ENCODE measurements around the gene LRPPRC. TPM values are rescaled to one million over a fixed set of nuclear protein-coding genes. Genes with fewer than 3 reads are reported as not detected.

LRPPRC gene
- total and polyA plus RNA-seq, 2 experiments from 2014 or later = 163 to 200 TPM

GRCh38 chr2:43993437-43993836 is 2.4 kb downstream of the LRPPRC start:
- Mint-ChIP-seq H3K4me3 (peak overlapping the region; percentile 88), H3K27ac (0 out of 2 replicates have a peak overlapping the region, but pooled peaks have one; percentile 39), H3K27me3 (ENCODE audit: insufficient read depth, low read depth, poor library complexity) (peaks cover 20% of the 10 kb centered on the region), H3K36me3 (ENCODE audit: low read depth) (peaks cover 58% of the 10 kb centered on the region), H3K4me1 (peaks cover 34% of the 10 kb centered on the region), H3K9me3 (peaks cover 4% of the 10 kb centered on the region; the same call in 1 of the 3 replicates)
- peaks cover 21% of the 10 kb centered on the region for H3K4me1 ChIP-seq (ENCODE audit: insufficient read depth)
- DNase-seq (ENCODE audit: low spot score) (no peak), ATAC-seq (no peak)
- TF ChIP-seq NANOG (IDR thresholded peaks at IDR 0.05; ENCODE audit: borderline replicate concordance) (no peak), CREB1 (CRISPR knock-in tag; IDR thresholded peaks at IDR 0.05; ENCODE audit: low read depth) (no peak), REST (IDR thresholded peaks at IDR 0.05; ENCODE audit: unreplicated experiment) (no peak), STAT1 (IDR thresholded peaks at IDR 0.05; ENCODE audit: unreplicated experiment) (no peak), EZH2 (IDR thresholded peaks at IDR 0.05; ENCODE audit: low read depth, unreplicated experiment) (no peak), ZNF462 (CRISPR knock-in tag; IDR thresholded peaks at IDR 0.05) (no peak), ZNF331 (CRISPR knock-in tag; IDR thresholded peaks at IDR 0.05; ENCODE audit: low read depth) (no peak), ZNF114 (CRISPR knock-in tag; IDR thresholded peaks at IDR 0.05) (no peak), POLR2AphosphoS5 (IDR thresholded peaks at IDR 0.05; ENCODE audit: low read depth) (no peak)
- TF ChIP-seq, protein P1, sequence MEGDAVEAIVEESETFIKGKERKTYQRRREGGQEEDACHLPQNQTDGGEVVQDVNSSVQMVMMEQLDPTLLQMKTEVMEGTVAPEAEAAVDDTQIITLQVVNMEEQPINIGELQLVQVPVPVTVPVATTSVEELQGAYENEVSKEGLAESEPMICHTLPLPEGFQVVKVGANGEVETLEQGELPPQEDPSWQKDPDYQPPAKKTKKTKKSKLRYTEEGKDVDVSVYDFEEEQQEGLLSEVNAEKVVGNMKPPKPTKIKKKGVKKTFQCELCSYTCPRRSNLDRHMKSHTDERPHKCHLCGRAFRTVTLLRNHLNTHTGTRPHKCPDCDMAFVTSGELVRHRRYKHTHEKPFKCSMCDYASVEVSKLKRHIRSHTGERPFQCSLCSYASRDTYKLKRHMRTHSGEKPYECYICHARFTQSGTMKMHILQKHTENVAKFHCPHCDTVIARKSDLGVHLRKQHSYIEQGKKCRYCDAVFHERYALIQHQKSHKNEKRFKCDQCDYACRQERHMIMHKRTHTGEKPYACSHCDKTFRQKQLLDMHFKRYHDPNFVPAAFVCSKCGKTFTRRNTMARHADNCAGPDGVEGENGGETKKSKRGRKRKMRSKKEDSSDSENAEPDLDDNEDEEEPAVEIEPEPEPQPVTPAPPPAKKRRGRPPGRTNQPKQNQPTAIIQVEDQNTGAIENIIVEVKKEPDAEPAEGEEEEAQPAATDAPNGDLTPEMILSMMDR (conservative IDR thresholded peaks at IDR 0.05; ENCODE audit: low read depth in 2 of 2) = no peak
- TF ChIP-seq, protein P2, sequence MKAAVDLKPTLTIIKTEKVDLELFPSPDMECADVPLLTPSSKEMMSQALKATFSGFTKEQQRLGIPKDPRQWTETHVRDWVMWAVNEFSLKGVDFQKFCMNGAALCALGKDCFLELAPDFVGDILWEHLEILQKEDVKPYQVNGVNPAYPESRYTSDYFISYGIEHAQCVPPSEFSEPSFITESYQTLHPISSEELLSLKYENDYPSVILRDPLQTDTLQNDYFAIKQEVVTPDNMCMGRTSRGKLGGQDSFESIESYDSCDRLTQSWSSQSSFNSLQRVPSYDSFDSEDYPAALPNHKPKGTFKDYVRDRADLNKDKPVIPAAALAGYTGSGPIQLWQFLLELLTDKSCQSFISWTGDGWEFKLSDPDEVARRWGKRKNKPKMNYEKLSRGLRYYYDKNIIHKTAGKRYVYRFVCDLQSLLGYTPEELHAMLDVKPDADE (IDR thresholded peaks at IDR 0.05) = no peak
- H3K79me2 ChIP-seq (replicated peaks; ENCODE audit: insufficient read depth) = peaks cover 73% of the 10 kb centered on the region
- no peaks in the 10 kb centered on the region for H3K9me2 ChIP-seq (ENCODE audit: insufficient read depth)
- H2AFZ ChIP-seq = no peak overlapping the region
- H3K4me3 ChIP-seq = peak overlapping the region; percentile 100
- H3F3A ChIP-seq (replicated peaks; ENCODE audit: low read depth) = peaks cover 8% of the 10 kb centered on the region; the same call in 1 of the 2 replicates
- H3K27me3 ChIP-seq (ENCODE audit: insufficient read depth) = no peaks in the 10 kb centered on the region
- H4K20me1 ChIP-seq (replicated peaks; ENCODE audit: insufficient read depth) = peaks cover 62% of the 10 kb centered on the region
- peaks cover 43% of the 10 kb centered on the region for H3K36me3 ChIP-seq (ENCODE audit: insufficient read depth)
- peak overlapping the region; percentile 74 for H3K4me2 ChIP-seq
- peak overlapping the region; percentile 84; the same call in 1 of the 2 replicates for H3K27ac ChIP-seq (ENCODE audit: low read depth)
